ENCODE results near the gene GSAP. TPM values are rescaled to one million over a fixed set of nuclear protein-coding genes. Genes with fewer than 3 reads are reported as not detected.

GSAP gene
- polyA plus RNA-seq, 5 donors: 26.0 to 55.8 (median 47.7) TPM

- no peak for DNase-seq
Observed at GRCh38 chr7:77441046-77441445, 24.9 kb upstream of the GSAP start.

GRCh38 chr7:77439572-77439971 is 23.4 kb upstream of the GSAP start:
- no peak for DNase-seq

DNA sequence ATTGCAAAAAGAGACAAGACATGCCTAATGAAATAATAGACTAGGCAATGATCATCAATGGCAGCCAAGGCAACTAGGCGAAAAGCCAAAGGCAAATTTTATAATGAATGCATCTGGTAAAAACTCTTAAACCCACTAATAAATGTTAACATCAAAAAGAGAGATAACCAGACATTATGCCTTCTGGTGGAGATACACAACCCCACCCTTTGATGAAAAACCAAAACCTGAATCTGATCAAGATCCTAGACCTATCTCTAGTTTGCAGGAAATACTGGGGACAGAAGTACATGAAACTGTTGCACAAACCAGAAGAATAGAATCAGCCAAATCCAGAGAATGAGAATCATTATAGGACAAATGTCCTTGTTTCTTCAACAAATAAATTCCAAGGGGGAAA is 22.0 kb upstream of the GSAP start:
- DNase-seq: no peak

DNA sequence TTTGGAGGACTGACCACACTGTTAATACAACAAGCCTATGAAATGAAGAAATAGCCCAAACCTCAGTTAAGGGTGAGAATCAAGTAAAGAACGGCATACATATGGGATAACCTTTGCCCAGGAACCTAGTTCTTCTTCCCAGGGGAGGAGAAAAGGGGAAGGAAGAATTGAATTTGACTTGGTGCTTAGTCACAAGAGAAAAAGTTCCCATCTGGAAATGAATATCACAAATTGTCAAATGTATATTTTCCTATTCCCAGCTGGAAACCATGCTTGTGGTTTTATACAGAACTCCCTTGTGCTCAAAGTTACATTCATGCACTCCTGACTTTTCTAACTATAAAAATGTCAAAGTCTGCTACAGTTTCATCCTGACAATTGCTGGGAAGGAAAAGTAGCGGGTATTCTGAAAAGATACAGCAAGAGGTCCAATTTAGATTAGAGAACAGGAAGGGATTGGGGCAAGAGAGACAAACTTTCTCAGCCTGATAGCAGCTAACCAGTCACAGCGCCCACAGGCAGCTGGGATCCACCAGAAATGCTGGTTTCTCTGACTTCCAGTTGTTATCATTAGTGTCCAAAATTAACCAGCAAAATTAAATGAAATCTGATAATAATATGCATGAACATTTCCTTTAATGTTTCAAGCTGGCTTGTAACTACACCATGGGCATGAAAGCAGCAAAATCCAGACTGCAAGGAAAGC is 18.6 kb upstream of the GSAP start:
- no peak for DNase-seq

DNA sequence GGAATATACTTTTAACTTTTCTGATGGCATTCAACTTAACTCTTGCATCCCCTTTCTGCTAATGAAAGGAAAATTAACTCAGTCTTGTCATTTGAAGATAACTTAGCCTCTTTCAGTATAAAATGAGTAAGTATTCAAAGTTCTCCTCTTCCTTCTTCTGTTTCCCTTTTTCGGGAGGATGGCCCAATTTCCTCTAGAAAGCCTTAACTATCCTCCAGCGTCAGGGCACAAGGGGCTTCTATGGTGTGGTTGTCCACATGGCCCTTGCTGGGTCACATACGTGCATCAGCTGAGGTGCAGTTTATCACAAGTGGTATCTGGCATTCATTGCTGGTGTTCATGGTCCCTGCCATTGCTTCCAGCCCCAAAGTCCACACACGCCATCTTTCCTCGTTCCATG is 17.8 kb upstream of the GSAP start:
- DNase-seq: no peak

DNA sequence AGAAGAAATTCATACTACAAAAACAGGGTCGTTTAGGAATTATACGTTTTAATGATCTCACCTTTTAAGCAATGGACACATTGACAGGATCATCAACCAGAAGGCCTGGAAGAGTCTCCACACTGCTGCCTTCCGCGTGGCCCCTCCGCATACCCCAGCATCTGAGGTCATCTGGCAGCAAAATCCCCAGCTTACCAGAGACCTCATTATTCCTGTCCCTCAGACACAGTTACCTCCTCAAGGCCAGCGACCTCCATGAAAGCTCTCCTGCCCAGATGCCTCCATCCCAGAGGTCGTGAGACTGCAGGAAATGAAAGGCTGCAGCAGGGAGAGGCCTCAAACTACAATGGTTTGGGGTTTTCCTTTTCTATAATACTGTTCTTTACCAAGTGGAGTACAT is 14.8 kb upstream of the GSAP start:
- DNase-seq: no peak

GRCh38 chr7:77428777-77429231 is 12.7 kb upstream of the GSAP start:
- DNase-seq: no peak

- DNase-seq: no peak
Observed at GRCh38 chr7:77427996-77428603, 12.0 kb upstream of the GSAP start.

GRCh38 chr7:77426521-77427051 is 10.4 kb upstream of the GSAP start:
- no peak for DNase-seq

DNA sequence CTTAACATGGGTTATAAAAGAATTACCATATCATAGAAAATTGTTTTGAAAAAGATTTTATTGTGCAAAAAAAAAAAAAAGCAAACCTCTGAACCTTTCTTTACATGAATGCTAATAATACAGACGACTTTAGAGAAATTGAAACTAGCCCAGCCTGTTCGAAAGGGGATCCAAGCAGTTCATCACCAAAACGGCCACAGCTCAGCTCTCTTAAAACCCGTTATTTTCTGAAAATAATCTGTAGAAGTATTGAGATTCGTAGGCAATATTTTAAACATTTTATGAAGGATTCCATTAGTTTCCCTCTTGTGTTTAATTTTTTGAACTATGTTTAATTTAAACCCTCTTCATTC is 9.9 kb upstream of the GSAP start:
- DNase-seq: no peak

DNA sequence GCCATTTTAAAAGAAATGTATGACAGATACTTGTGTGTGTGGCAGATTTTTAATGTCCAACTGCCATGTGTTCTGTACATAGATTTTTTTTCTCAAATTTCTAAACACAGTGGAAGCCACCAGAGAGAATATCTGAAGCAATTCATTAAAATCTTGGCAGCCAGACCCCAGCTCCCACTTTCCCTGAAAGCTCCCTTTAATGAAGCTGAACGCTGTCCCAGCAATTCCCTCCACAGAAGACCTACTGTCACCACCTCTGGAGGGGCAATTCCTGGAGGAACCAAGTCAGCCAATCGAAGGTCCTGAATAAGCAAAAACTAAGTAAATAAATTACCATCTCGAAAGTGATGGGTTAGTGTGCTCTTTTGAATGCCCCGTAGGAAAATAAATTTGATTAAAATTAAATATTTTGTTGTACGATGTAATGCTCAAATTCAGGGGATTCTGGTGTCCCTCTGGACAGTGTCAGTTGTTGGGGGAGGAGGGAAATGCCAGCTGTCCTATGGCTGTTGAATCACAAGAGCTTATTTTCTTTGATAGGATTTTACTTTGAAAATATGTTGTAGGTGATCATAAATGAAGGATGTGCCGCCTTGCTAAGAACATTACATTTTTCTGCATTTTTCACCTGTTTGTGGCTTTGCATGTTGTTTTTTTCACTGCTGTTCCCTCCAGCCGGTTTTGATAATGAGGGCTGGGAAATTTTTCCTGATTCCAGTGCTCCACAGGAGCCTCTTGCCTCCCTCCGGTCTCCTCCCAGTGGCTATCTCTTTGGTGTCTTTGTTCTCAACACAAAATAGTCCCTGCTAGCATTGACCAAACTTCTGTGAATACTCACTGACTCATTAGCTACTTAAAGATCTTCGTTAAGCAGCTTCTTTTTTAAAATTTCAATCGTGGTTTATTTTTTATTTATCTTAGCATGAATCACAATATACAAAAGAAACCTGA is 9.2 kb upstream of the GSAP start:
- DNase-seq: no peak

- no peak for DNase-seq
Observed at GRCh38 chr7:77422500-77422899, 6.4 kb upstream of the GSAP start.

GRCh38 chr7:77420986-77421672 is 5.0 kb upstream of the GSAP start:
- DNase-seq: no peak

DNA sequence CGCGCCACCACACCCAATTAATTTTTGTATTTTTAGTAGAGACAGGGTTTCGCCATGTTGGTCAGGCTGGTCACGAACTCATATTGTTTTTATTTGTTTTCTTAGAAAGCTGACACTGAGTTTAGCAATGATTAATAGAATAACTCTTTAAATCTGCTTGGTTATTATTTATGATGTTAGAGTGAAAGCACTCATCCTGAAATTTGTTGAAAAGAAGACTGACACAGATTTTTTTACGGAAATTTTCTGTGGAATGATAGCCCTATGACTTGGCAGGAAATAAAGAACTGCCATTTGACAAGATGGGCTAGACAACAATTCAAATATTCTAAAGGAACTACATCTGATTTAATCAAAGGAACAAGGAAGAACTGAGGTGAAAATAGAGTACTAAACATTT is 4.3 kb upstream of the GSAP start:
- DNase-seq: no peak

- DNase-seq: no peak
Observed at GRCh38 chr7:77419102-77419501, 3.0 kb upstream of the GSAP start.

DNA sequence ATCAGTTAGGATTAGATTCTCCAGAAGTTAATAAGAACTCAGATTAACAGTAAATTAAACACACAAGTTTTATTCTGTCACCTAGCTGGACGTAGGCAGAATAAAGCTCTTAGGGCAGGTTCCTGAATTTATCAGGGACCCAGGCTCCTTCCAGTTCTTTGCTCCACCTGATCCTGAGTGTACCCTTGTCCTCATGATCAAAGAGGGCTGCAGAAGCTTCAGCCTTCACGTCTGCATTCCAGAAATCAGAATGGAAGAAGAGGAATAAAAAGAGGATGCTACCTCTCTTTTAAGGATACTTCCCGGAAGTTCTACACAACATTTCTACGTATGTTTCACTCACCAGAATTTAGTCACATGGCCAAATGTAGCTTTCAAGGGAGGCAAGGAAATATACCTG is 1.7 kb upstream of the GSAP start:
- no peak for DNase-seq

DNA sequence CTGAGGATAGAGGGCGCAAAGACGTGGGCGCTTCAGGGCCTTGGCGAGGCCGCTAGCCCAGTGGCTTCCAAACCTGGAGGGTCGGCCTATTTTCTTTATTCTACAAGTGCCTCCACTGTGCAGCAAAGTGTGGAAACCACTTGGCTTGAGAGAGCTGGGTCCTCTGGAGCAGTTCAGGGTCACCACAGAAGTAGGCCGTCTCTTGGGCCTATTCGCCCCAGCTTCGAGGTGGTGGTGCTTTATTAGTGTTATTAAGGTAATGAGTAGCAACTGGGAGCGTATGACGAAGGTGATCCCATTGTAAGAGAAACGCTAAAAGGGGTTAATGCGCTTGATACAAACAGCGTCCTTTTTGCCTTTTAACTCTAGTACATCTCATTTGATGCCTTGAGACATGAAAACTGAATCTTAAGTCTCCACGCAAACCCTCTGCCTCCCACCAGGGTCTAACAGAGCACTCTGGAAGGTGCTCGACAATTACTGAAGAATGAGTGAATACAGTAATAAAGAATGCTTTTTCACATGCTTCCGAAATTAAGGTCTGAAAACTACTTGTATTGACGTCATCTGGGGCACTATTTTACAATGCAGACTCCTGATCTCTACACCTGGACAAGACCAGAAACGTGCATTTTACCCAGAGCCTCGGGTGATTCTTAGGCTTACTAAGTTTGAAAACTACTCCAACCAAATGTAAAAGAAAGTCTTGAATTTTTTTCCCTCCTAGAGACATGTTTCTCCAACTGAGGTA is 647 bp upstream of the GSAP start:
- DNase-seq: no peak

DNA sequence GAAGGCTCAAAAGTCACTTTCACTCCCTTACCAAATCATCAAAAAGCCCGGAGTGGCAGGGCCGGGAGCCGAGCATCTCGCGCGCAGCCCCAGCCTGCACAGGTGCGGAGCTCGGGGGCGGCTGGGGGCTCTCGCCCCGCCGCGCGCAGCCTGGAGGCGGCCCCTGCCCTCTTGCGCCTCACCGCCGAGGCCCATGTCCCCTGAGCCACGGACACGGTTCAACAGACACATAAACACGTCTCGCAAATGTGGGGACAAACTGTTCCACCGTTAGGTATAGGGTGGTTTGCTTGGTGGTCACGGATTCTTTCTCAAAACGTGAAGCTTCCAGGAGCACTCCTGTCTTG is 700 bp downstream of the GSAP start:
- no peak for DNase-seq

- no peak for DNase-seq
Observed at GRCh38 chr7:77413861-77414424, 2.2 kb downstream of the GSAP start.

DNA sequence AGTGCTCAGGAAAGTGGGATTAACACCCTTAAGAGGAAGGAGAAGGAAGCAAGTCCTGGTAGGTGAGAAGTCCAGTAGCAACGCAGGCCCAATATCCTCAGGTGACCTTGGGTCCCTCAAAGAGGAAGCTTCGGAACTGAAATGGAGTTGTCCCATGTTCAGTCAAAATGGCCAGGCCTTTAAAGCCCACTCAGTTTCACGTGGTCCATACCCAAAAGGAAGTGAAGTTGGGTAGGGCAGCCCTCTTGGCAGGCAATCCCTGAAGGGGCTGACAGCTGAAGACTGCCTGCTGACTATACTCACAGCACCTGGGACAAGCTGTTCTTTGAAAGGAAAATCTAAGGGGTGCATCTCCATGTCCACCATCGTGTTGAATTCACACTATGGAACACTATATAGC is 3.0 kb downstream of the GSAP start:
- DNase-seq: no peak

Measured in right lung (tissue), 5 donors.